GM18502 (cell line): ENCODE data around the gene NPEPL1.

ENCODE experiments used
- ATAC-seq: cut with Tn5 transposase; IDR thresholded peaks from one replicate; pipeline ENCODE4 v1.9.1; 2021; ENCODE audit warnings: mild to moderate bottlenecking; ENCODE audit not compliant: unreplicated experiment, poor library complexity

The NPEPL1 gene

DNA sequence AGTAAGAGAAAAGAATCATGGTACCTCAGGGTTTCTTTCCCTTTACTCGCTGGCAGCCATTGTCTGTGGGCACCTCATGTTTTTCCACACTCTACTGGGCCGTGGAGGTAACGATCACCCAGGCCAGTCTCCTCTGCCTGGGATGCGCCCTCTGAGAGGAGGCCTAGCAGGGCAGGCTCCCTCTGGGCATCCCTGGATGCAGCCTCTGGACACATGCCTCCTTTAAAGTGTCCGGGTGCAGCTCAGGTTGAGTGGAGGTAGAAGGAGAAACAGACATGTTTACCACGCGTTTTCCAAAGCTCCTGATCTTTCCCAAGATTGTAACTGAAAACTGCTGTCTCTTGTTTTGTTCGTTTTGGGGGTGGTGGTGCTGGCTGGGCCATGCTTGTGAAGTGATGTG, 13.8 kb upstream of the NPEPL1 start:
- ATAC-seq: no peak

DNA sequence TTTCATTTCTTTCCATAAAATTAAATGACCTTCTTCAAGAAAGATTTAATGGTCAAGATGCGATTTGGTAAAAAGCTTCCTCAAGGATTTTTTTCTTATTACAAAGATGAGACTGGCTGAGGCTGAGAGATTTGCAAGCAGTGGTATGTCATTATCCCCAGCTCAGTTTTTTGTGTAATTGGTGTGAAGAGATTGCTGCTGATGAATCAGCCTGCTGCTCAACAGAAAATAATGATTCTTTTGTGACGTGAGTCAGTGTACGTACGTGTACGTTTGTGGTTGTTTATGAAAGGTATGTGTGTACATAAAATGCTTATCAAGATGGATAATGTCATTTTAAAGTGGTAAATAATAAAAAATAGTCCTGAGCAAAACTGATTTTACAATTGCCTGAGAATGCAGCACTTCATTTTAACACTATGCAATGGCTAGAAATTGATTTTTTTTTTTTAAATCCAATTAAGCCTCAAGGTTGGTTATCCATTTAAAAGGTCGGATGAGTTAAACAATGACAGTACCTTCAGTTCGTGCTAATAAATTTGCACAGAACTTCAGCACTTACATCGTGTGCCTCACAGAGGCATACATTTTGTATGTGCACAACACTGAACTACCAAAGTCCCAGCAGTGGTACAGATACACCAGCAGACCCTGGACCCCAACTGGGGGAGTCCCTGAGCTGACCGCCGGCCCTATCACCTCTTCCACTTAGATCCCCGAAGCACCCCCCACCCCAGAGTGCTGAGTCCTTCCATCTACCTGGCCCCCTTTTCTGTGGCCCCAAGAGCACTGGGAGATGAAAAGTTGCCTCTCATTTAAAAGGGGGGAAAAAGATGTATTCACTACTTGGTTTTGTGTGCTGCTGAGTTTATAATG, 9.7 kb upstream of the NPEPL1 start:
- no peak for ATAC-seq

DNA sequence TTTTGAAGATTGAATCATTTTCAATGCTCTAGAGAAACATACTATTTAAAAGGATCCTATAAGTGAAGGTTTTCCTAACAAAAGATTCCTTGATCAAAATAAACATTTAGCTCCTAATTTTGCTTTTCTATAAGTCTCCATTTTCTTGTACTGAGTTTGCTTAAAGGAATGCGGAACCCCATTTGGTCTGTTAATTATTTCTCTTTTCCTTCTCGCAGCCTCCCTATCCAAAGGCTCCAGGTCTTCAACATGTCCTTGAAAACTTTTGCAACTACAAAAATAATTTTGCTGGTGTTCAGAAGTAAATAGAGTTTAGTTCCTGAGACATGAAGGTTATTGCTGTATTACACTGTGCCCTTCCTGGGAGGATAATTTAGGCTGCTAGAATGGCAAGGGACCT, 8.3 kb upstream of the NPEPL1 start:
- no peak for ATAC-seq

DNA sequence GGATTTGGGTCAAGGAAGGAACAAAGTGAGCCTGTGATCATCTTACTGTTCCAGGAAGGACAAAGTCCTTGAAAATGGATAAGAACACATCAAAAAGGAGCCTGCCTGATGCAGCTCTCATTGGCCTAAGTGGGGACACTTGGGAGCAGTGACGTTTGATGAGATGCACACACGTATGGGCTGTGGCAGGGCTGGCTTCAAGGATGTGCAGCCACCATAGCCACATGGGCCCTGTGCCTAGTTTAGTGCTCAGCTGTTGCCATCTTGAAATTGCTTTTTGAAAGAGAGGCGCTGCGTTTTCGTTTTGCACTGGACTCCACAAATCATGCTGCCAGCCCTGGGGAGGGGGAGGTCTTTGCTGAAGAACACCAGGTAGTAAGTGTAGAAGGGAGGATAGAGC, 6.6 kb upstream of the NPEPL1 start:
- ATAC-seq: no peak

DNA sequence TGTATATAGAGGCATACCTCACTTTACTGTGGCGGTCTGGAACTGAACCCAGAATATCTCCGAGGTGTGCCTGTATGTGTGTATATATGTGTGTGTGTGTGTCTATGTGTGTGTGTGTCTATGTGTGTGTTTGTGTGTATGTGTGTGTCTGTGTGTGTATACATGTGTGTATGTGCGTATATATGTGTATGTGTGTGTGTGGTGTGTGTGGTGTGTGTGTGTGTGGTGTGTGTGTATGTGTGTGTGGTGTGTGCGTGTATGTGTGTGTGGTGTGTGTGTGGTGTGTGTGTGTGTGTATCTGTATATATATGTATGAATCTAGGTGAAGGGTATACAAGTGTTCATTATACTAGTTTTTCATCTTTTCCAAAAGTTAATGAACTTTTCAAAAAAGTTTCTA, 4.2 kb upstream of the NPEPL1 start:
- ATAC-seq: no peak

DNA sequence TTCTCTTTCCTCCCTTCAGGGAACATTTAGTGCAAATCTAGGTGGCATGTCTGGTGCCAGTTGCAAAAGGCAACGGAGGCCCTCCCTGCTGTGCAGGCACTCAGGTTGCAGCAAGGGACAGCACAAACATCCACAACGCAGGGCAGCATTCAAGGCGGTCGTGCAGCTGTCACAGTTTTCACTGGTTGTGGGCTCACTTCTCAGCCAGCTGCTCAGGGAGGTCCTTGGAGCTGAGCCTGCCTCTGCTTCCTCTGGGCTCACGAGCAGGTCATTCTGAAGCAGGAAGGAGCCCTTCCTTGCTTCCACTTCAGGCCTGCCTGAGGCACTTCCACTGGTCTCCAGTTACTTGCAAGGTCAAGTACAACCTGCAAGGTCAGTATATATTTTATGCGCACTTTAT, 3.8 kb upstream of the NPEPL1 start:
- no peak for ATAC-seq

DNA sequence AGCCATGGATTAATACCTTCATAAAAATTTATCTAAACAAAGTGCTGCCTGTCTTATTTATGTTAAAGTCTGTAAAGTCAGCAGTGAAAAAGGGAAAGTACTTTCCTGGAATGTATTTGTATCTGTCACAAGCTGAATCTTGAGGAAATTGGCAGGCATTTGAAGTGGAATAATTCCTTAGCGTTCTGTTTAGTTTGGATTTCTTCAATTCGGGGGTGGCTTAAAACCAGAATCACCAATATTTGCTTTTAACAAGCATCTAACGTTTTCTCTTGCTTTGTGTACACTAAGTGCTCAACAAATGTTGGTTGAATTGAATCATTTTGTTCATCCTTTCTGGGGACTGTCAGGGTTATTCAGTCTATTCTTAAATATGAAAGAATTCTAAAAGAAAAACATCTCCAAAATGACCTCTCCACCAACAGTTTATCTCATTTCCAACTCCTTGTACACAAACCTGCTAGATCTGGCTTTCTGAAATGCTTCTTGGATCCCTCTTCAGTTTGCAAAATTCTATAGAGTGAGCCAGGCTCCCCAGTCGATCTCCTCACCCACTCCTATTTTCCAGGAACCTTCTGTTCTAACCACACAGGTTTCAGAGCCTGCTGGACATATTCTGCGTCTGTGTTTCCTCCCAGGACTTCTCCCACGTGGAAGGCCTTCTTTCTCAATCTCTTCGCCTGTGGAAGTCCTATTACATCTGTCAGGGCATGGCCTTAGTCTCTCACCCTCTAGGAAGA, 2.0 kb upstream of the NPEPL1 start:
- ATAC-seq: no peak

DNA sequence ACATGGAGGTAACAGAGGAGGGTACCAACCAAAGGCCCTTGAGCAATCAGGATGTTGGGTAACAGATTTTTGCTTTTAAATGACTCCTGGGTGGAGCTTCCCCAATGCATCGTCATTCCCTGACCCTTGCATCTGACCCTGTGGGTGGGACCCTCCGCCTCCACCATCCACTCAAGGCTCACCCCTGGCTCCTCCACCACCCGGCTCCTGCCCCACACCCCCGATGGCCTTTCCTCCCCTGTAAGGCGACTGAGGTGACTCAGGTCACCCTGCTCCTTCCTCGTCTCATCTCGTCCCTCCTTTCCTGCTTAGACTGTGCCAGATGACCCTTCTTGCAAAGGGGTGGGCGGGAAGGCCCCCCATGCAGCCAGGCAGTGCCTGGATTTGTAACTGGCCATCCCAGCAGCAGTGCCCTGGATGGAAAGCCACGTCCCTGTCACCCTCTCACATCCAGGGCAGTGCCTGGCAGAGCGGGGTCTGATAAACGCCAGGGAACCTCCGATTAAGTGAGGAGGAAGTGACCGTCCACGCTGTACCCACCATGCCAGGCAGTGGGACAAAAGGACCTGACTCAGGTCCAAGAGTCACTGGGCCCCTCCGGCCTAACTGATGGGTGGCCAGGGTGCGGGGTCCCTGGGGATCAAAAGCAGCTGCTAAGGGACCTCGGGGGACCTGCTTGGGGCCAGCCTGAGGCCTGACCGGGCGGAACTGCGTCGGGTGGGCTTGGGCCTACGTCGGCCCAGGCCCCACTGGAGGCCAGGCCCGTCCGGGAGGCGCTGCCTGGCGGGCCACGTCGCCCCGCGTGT, 624 bp upstream of the NPEPL1 start:
- peak; percentile 15 for ATAC-seq

DNA sequence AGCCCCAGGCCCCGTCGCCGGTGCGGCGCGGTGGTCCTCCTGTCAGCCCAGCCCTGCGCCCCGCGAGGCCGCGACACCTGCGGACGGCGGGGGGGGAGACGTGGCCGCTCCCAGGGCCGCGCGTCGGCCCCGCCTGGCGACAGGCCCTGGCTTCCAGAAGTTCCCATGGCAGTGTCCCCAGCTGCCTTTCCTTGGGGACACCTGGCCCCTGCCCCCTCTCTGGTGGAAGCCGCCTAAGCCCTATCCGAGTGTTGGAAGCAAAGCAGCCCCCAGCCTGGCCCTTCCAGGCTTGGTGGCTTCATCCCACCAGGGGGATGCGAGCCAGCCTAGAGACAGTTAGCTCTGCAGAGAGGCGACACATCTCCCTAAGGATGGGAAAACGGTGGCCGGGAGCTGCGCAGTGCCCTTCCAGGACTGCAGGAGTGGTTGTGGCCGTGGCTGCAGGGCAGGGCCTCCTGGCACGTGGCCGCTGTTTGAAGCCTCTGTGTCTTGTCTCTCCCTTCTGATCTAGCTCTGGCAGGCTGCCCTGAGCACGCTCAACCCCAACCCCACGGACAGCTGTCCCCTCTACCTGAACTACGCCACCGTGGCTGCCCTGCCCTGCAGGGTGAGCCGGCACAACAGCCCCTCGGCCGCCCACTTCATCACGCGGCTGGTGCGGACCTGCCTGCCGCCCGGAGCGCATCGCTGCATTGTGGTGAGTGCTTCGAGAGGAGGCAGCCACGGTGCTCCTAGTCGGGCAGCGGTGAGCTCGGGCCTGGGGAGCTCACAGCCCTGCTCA, 816 bp downstream of the NPEPL1 start:
- peak; percentile 2 for ATAC-seq

DNA sequence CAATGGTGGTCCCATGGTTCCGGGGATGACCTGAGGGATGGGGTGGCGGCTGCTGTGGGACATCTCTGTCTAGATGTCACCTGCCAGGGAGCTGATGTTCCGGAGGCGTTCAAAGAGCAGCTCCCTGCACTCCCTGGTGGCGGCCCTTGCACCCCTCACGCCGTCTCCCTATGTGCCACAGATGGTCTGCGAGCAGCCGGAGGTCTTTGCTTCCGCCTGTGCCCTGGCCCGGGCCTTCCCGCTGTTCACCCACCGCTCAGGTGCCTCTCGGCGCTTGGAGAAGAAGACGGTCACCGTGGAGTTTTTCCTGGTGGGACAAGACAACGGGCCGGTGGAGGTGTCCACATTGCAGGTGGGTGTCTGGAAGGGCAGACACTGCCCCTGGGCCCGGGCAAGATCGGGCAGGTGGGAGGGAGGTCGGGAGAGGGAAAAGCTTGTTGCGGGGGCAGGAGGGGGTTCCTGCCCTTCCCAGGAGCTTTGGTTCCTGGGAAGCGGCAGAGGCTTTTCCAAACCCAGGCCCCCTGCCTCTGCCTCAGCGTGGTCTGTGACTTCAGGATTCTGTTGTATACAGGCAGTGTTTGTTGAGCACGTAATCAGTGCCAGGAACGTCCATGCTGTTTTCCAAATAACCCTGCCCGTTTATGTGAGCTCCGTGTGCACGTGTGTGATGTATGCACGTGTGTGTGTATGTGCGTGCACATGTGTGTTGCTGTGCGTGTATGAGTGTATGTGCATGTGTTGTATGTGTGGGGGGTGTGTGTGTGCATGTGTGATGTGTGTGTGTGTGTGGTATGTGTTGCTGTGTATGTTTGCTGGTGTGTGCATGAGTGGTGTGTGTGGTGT, 1.9 kb downstream of the NPEPL1 start:
- ATAC-seq: no peak

DNA sequence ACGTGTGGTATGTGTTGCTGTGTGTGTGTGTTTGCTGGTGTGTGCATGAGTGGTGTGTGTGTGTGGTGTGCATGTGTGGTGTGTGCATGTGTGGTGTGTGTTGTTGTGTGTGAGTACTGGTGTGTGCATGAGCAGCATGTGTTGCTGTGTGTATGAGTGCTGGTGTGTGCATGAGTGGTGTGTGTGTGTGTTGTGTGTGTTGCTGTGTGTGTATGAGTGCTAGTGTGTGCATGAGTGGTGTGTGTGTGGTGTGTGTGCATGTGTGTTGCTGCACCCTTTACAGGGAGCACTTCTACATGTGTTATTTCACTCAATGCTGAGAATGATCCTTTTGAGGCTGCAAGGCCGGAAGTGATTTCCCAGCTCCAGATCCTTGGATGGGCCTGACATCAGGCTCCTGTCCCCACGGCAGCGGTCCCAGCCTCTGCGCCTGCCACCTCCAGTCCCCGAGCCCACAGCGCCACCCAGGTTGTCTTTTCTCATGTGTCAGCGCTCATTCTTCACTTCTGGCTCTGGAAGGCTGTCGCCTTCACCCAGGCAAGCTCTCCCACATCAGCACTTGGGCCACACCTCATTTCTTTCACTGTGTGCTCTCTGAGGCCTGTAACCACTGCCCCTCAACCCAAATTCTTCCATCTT, 2.6 kb downstream of the NPEPL1 start:
- no peak for ATAC-seq

DNA sequence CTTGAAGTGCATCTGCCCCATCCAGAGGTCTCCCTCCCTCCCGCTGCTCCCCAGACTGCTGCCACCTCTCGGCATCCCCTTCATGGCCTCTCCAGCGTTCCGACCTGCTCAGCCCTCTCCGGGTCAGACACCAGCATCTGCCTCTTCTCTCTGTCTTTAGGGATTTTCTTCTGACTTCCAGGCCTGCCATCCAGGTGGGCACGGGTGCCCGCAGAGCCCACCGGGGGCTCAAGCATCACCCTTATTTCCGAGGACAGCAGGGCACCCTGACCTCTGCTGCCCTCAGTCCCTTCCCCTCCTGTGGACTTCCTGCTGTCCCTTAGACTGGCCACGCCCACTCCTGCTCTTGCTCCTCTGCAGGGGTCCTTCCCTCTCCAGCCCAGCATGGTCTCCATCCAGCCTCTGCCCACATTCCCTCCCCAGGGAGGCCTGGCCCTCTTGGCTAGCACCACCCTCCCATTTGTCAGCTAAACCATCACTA, 3.3 kb downstream of the NPEPL1 start:
- no peak for ATAC-seq

DNA sequence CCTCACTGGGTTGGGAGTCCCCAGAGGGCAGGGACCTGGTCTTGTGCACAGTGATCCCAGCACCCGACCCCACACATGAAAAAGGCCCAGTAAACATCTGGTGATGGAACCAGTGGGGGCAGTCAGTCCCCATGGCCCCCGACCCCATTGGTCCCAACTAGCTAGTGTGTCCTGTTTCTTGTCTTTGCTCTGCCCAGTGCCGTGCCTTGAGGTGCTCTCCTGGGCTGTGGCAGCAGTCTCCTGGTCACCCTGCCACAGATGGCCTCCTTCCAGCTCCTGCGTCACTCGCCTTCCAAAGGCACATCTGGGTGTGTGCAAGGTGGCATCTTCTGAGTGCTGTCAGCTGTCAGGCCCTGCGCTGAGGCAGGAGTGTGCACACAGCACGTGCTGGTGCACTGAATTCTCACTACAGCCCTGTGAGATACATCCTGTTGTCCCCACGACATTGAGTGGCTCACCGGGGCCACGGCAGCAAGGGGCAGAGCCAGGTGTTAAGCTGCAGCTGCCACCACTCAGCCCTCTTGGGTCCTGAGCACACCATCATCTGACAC, 3.9 kb downstream of the NPEPL1 start:
- ATAC-seq: no peak

DNA sequence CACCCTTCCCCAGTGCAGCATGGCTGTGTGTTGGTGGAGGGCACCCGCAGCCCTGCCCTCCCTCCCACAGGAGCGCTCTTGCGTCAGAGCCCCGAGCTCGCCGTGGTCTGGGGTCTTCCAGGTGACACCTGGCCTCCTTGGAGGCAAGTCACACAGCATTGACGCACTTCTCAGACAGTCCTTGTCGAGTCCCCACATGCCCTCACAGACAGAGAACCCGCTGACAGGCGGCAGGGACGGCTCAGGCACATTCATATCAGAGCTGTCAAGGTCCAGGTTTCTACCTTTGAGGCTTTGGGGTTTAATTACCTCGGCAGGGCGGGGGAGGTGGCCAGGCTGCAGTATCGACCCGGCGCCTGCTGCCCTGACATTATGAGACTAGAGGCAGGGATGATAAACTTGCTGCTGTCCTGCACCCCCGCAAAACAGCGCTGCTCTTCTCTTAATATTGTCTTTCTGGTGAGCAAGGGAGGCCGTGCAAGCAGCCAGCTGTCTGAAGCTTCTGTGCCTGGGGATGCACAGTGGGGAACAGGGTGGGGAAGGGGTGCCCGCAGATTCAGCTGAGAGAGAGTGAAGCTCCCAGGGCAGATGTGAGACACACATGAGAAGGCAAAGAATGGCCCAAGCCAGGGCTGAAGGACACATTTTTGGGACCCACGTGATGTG, 4.7 kb downstream of the NPEPL1 start:
- ATAC-seq: no peak

DNA sequence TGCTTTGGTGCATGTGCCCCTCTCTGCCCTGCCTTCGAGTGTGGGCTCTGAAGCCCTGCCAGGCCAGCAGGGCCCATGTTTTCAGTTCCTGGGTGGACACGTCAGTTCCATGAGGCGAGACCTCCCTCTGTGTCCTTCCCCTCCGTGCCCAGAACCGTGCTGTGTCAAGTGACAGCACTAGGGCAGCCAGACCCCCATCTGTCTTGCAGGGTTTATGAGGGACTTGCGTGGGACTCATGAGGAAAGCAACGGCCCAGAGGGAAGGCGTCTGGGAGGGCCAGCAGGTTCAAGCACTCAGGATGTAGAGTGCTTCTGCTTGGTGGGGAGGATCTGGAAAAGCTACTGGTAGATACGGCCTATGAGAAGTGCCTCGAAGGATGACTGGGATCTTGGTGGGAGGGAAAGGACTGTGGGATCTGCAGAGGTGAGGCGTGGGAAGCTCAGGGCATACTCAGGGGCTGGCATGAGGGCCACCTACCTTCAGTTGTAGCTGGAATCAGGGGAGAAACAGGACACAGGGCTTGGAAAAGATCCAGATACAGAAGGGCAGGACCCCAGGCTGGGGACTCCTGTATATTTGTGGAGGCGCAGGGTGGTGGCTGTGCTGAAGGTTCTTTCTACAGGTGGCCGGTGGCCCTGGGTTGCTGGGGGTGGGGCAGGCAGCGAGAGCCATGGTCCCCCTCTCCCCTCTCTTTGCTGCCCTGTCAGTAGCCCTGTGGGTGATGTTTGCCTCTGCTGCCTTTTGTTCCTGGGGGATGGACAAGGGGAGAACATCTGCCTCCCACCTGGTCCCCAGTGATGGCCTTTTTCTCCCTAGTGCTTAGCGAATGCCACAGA, 5.5 kb downstream of the NPEPL1 start:
- no peak for ATAC-seq

DNA sequence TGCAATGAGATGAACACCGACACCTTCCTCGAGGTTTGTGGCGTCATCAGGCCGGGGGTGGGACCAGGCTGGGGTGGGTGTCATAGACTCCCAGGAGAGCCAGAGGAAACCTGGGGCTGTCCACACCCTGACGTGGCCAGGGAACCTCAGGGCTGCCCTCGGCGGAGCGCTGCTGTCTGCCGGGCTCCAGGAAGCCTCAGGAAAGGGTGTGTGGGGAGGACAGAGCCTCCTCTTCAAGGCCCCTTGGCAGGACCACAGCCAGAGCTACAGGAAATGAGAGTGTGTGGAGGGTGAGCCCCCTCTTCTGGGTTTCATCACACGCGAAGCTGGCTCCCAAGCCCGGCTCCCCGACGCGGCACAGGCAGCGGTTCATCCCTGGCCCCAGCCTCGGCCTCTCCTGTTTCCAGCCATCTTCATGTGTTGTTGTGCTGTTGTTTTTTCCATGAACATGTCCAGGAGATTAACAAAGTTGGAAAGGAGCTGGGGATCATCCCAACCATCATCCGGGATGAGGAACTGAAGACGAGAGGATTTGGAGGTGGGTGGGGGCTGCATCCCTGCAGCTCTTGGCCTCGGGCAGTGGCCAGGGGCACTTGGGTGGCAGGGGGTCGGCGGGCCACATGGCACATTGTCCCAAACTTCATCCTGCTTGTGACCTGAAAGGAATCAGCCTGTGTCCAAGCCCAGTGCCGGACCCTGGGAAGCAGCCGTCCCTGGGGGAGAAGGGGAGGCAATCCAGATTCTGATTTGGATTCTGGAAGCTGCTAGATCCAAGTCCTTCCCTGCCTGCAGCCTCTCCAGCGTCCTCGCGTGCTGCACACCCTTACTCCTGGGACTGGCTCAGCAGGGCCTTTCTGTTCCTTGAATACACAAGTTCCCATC, 6.4 kb downstream of the NPEPL1 start:
- ATAC-seq: no peak
